Fibroblast of skin of right quadriceps (primary cell): ENCODE measurements around the gene FANCB.
A peak's percentile ranks its signal among the peaks of the same experiment; 100 is the strongest.

Experiments used
- DNase-seq: peaks from one replicate; pipeline ENCODE4 v3.0.0-alpha.2; 2013

FANCB gene

DNA sequence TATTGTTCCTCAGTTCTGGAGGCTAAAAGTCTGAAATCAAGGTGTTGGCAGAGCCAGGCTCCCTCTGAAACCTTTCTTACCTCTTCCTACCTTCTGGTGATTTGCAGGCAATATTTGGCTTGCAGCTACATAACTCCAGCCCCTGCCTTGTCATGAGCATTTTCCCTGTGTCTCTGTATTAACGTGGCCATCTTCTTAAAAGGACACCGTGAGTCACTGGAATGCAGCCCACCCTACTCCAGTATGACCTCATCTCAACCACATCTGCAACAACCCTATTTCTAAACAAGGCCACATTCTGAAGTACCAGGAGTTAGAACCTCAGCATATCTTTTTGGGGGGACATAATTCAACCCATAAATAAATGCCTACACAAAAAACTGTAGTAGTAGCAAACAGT is 40.7 kb downstream of the FANCB start:
- peak; percentile 61 for DNase-seq

- no peak for DNase-seq
Measured at GRCh38 chrX:14829643-14830042, 43.2 kb downstream of the FANCB start.

DNA sequence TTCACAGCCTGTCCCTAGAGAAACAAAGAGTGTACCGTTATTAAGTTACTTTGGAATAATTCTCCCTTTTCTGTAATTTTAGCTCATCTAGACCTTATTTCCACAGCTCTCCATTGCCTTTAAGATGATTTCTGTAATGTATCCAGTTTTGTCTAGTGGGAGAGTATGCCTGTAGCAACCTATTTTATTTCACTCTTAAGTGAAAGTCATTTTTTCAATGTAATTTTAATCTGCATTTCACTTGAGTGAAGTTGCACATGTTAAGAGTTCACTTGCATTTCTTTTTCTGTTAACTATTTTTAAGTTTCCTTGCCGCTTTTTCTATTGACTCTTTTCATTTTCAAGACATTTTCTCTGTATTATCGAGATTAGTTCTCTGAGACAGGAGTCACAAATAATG is 46.5 kb downstream of the FANCB start:
- no peak for DNase-seq

GRCh38 chrX:14825851-14826250 is 47.0 kb downstream of the FANCB start:
- no peak for DNase-seq

GRCh38 chrX:14819769-14820168 is 53.1 kb downstream of the FANCB start:
- DNase-seq, result no peak

DNA sequence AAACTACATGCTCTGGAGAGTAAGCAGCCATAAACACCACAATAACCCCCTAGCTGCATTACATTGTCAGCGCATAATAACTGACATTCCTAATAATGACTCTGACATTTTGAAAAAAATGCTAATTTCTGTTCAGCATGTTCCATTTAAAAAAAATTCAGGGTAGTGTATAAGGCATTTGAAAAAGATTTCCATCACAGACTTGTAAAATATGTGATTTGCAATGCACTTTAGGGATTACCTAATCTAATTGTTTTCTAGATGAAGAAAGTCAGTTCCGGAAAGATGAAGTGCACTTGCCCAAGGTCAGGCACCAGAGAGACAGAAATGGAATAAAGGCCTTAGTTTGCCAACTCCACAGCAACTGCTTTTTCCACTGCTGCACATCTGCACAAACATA is 55.3 kb downstream of the FANCB start:
- no peak for DNase-seq

DNA sequence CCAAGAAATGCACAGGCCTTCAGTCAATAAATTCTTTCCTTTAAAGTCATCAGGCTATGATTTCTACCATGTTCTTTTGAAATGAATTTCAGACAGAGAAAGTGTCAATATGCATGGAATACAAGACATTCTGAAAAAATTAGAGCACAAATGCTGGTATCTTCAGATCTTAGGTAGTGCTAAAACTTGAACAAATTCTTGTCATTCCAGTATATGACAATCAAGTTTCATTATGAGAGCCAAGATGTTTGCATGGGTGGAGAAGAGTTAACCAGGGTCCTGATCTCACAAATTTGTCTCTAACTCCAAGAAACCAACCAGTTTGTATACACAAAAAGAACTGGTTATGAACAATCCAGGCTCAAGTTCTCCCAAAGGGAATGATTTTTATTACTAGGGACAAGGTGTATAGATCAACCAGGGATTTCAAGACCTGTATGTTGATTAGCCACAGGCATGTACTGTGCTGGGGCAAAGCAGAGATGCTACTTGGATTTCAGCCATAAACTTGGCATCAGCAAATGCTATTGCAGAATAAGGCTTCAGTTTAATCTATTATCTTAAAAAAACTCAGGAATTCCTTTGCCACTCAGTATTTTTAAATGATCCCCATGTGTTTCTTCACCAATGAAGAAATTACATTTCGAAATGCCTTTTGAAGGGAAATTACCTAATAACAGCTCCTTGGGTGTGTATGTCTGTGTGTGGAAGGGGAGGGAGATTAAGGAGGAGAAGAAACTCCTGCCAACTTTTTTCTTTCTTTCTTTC is 69.7 kb downstream of the FANCB start:
- DNase-seq, result peak; percentile 47

- DNase-seq, result peak; percentile 55
Measured at GRCh38 chrX:14801136-14801535, 71.7 kb downstream of the FANCB start.

- DNase-seq, result no peak
Measured at GRCh38 chrX:14798805-14799397, 74.0 kb downstream of the FANCB start.
